OCI-LY7 (cell line): ENCODE measurements around the gene FBXO40. TPM values are rescaled to one million over a fixed set of nuclear protein-coding genes. Genes with fewer than 3 reads are reported as not detected.

Source experiments
- Bru-seq: library from RNA; stranded (reverse); fragments of 400-500 nt; gene quantifications from one replicate; lab custom pipeline; 2021; lab: Mats Ljungman, UMichigan
- BruChase-seq, 2 experiments: library from RNA; stranded (reverse); fragments of 400-500 nt; gene quantifications; one replicate each; lab custom pipeline; 2021; lab: Mats Ljungman, UMichigan
- BruUV-seq: library from RNA; stranded (reverse); fragments of 400-500 nt; replicated peaks from 2 replicates; lab custom pipeline; 2021; lab: Mats Ljungman, UMichigan
- CTCF ChIA-PET: fragments of 300-600 bp; sonication (Branson Sonifier 250); formaldehyde crosslinking; loops from one replicate; lab custom pipeline; 2022; ENCODE audit warnings: antibody characterized with exemption; ENCODE audit not compliant: unreplicated experiment; lab: Charles Lee
- POLR2A ChIA-PET: fragments of 300-600 bp; sonication (Branson Sonifier 250); formaldehyde crosslinking; loops from one replicate; lab custom pipeline; 2022; ENCODE audit warnings: antibody characterized with exemption; lab: Charles Lee
- DNase-seq: peaks from one replicate; pipeline ENCODE4 v3.0.0-alpha.2; 2015; ENCODE audit warnings: low spot score
- H2AFZ ChIP-seq: fragments of 200-600 bp; sonication (generic), shearing (Covaris generic); 2 replicates; pipeline ENCODE4 v1.6.1; 2014; ENCODE audit warnings: mild to moderate bottlenecking, antibody characterized with exemption, low read length, moderate library complexity
- H3K27ac ChIP-seq: fragments of 200-600 bp; sonication (generic); 2 replicates; pipeline ENCODE4 v1.5.1; 2014; ENCODE audit warnings: mixed run types, low read depth, mild to moderate bottlenecking, moderate library complexity, low read length, inconsistent platforms; ENCODE audit not compliant: poor library complexity, severe bottlenecking
- H3K36me3 ChIP-seq: fragments of 200-600 bp; sonication (generic); 2 replicates; pipeline ENCODE4 v1.6.1; 2014; ENCODE audit warnings: mild to moderate bottlenecking, antibody characterized with exemption, low read length, moderate library complexity, mixed read lengths; ENCODE audit not compliant: insufficient read depth
- H3K4me1 ChIP-seq: fragments of 200-600 bp; sonication (generic); 2 replicates; pipeline ENCODE4 v1.5.1; 2014; ENCODE audit warnings: mild to moderate bottlenecking, low read length; ENCODE audit not compliant: insufficient read depth, poor library complexity, severe bottlenecking
- H3K4me2 ChIP-seq: fragments of 200-600 bp; sonication (generic); 2 replicates; pipeline ENCODE4 v1.6.1; 2014; ENCODE audit warnings: mild to moderate bottlenecking, low read length
- H3K4me3 ChIP-seq: fragments of 200-600 bp; sonication (generic); 2 replicates; pipeline ENCODE4 v1.5.1; 2014; ENCODE audit warnings: mild to moderate bottlenecking, low read depth, low read length; ENCODE audit not compliant: poor library complexity, severe bottlenecking
- H3K79me2 ChIP-seq: fragments of 200-600 bp; sonication (generic); 2 replicates; pipeline ENCODE4 v1.6.1; 2016; ENCODE audit warnings: low read depth, mild to moderate bottlenecking, low read length, moderate library complexity, mixed read lengths; ENCODE audit not compliant: insufficient read depth
- H3K9me2 ChIP-seq: fragments of 200-600 bp; sonication (generic); 2 replicates; pipeline ENCODE4 v1.6.1; 2016; ENCODE audit warnings: mild to moderate bottlenecking, low read length, mixed read lengths; ENCODE audit not compliant: insufficient read depth
- H3K9me3 ChIP-seq: fragments of 200-600 bp; sonication (generic); 2 replicates; pipeline ENCODE4 v1.6.1; 2014; ENCODE audit warnings: mild to moderate bottlenecking, mixed run types, low read length, mixed read lengths
- H4K20me1 ChIP-seq: fragments of 200-600 bp; sonication (generic); 2 replicates; pipeline ENCODE4 v1.6.1; 2014; ENCODE audit warnings: mild to moderate bottlenecking, antibody characterized with exemption, low read length, moderate library complexity, mixed read lengths; ENCODE audit not compliant: insufficient read depth
- CTCF ChIP-seq: fragments of 200-600 bp; sonication (generic); conservative IDR thresholded peaks from 2 replicates; pipeline ENCODE4 v1.5.1; 2014; ENCODE audit warnings: mild to moderate bottlenecking, antibody characterized with exemption, low read length, moderate library complexity, mixed read lengths
- EZH2phosphoT487 ChIP-seq: fragments of 200-600 bp; sonication (generic); IDR thresholded peaks from 2 replicates; pipeline ENCODE4 v1.6.1; 2018; ENCODE audit warnings: low read depth, borderline replicate concordance, mild to moderate bottlenecking, mixed run types, antibody characterized with exemption, low read length, moderate library complexity, mixed read lengths
- intact Hi-C: fragments of 100-400 bp; cut with micrococcal nuclease; formaldehyde crosslinking; loops from one replicate; pipeline ENCODE4 v1.10.0; 2022; ENCODE audit not compliant: unreplicated experiment
- long read RNA-seq: library from polyadenylated mRNA; stranded (forward); transcript quantifications from one replicate; pipeline ENCODE4 v2.0.0, GENCODE V29; 2022
- total RNA-seq, 2 experiments: library from RNA; depleted of rRNA in 1 of 2; stranded (reverse); fragments of >200 nt in 1 of 2; shearing (Covaris generic) in 1 of 2; gene quantifications; 2 replicates each; pipeline ENCODE4 v1.2.3, GENCODE V29; 2014 to 2022

Gene FBXO40
- not detected in 2 replicates for total RNA-seq (2014; rRNA removed; shearing (Covaris generic))
- not detected in 2 replicates for total RNA-seq (2022)
- Bru-seq, nascent RNA: percentile 4 among the genes with signal in this experiment
- percentile 4 among the genes with signal in this experiment for BruChase-seq, experiment 1, labeled RNA remaining after a 6-hour chase
- BruChase-seq, experiment 2, labeled RNA remaining after a 2-hour chase: not detected
- long read RNA-seq: 0 reads

- peak within 1 kb of the TSS; percentile 67; the same call in 1 of the 2 replicates for H2AFZ ChIP-seq
- peak; percentile 66 for DNase-seq
- no peaks in the 10 kb centered on the region for H3K9me2 ChIP-seq
- H3K36me3 ChIP-seq: no peaks in the 10 kb centered on the region
- no peak within 1 kb of the TSS for H3K27ac ChIP-seq
- peak within 1 kb of the TSS; percentile 56 for H3K4me2 ChIP-seq
- H3K4me3 ChIP-seq: peak within 1 kb of the TSS; percentile 14
- BruUV-seq: no TSS peak
- H3K79me2 ChIP-seq: no peaks in the 10 kb centered on the region
- no peaks in the 10 kb centered on the region for H4K20me1 ChIP-seq
- CTCF ChIA-PET: no interaction called here
- TF ChIP-seq CTCF: peak; percentile 29; the same call in 1 of the 2 replicates
- TF ChIP-seq EZH2phosphoT487: no peak
- H3K9me3 ChIP-seq: no peaks in the 10 kb centered on the region
- POLR2A ChIA-PET: interaction anchor here (0.7 to 2.1 kb wide), 4 partner anchors 9 to 236 kb away, joined by 3 to 8 read pairs (median 5); no protein-coding TSS in a partner anchor
- peaks cover 16% of the 10 kb centered on the region for H3K4me1 ChIP-seq
- intact Hi-C loops: no loop called here
Measured at GRCh38 chr3:121592856-121593702, at the start of gene FBXO40. TSS of gene FBXO40 (plus strand) at chr3:121593379. CDS start at chr3:121620576, 27,197 bp downstream.

GRCh38 chr3:121545049-121545573 is 48.1 kb upstream of the FBXO40 start:
- no peak for DNase-seq
- Histone ChIP-seq H3K79me2 (peaks cover 57% of the 10 kb centered on the region), H3K4me3 (peak overlapping the region; percentile 93), H3K4me1 (peaks cover 27% of the 10 kb centered on the region), H3K9me3 (no peaks in the 10 kb centered on the region), H3K9me2 (no peaks in the 10 kb centered on the region), H3K4me2 (peak overlapping the region; percentile 100), H3K27ac (peak overlapping the region; percentile 77), H2AFZ (peak overlapping the region; percentile 99; the same call in 1 of the 2 replicates), H3K36me3 (peaks cover 46% of the 10 kb centered on the region), H4K20me1 (no peaks in the 10 kb centered on the region)
- BruUV-seq: no TSS peak
- intact Hi-C loops: loop anchor here (5.0 kb wide), 4 partner anchors 247 to 872 kb away; partner anchors contain the start of gene WDR5B
- ChIA-PET POLR2A (interaction anchor here (0.6 to 2.4 kb wide), 5 partner anchors 9 to 1135 kb away, joined by 3 to 8 read pairs (median 3); partner anchors contain the start of gene HCLS1), CTCF (no interaction called here)
- TF ChIP-seq CTCF (no peak), EZH2phosphoT487 (no peak)
